SK-N-SH (cell line): ENCODE measurements around the gene C11orf42. TPM values are rescaled to one million over a fixed set of nuclear protein-coding genes. Genes with fewer than 3 reads are reported as not detected.

Experiments
- CTCF ChIA-PET: fragments of 300-600, 350-600 bp; formaldehyde crosslinking; extraction: SDS; loops from one replicate; lab custom pipeline; 2021; lab: Yijun Ruan, JAX
- POLR2A ChIA-PET: fragments of 350-600 bp; sonication (Branson Sonifier 250); formaldehyde crosslinking; extraction: SDS; loops from one replicate; lab custom pipeline; 2020; ENCODE audit warnings: antibody characterized with exemption, inconsistent platforms; lab: Yijun Ruan, JAX
- DNase-seq: peaks from one replicate; pipeline ENCODE4 v3.0.0; 2012
- H2AFZ ChIP-seq: fragments of 200-600 bp; sonication (generic); 2 replicates; pipeline ENCODE4 v1.8.1; 2016; ENCODE audit warnings: antibody characterized with exemption, mild to moderate bottlenecking, low read depth
- H3F3A ChIP-seq: fragments of 200-600 bp; sonication (generic); replicated peaks from 2 replicates; pipeline ENCODE3; 2016; ENCODE audit warnings: antibody characterized with exemption, mild to moderate bottlenecking; ENCODE audit not compliant: insufficient read depth
- H3K27ac ChIP-seq, 2 experiments: fragments of 200-500 bp in 1 of 2; fragments of 200-600 bp in 1 of 2; sonication (Bioruptor generic) in 1 of 2; sonication (generic), shearing (Covaris generic) in 1 of 2; 2 replicates each; pipeline versions ENCODE4 v1.5.1 to v1.6.1; 2014 to 2016; ENCODE audit warnings: low read depth in 2 of 2, inconsistent platforms in 1 of 2, low read length in 1 of 2, mild to moderate bottlenecking in 1 of 2, mixed read lengths in 1 of 2
- H3K27me3 ChIP-seq: fragments of 200-600 bp; sonication (generic), shearing (Covaris generic); 2 replicates; pipeline ENCODE4 v1.6.1; 2016; ENCODE audit warnings: mixed run types; ENCODE audit not compliant: insufficient read depth
- H3K36me3 ChIP-seq, 2 experiments: fragments of 200-500 bp in 1 of 2; fragments of 200-600 bp in 1 of 2; sonication (Bioruptor generic) in 1 of 2; sonication (generic) in 1 of 2; replicated peaks in 1 of 2; 2 replicates each; pipeline versions ENCODE3 to v1.5.1; 2014 to 2016; ENCODE audit warnings: low read length in 1 of 2, mild to moderate bottlenecking in 1 of 2; ENCODE audit not compliant: insufficient read depth in 2 of 2, control insufficient read depth in 1 of 2
- H3K4me1 ChIP-seq, 2 experiments: fragments of 200-500 bp in 1 of 2; fragments of 200-600 bp in 1 of 2; sonication (Bioruptor generic) in 1 of 2; sonication (generic), shearing (Covaris generic) in 1 of 2; 2 replicates each; pipeline versions ENCODE4 v1.5.1 to v1.6.1; 2014 to 2016; ENCODE audit warnings: low read depth in 1 of 2, low read length in 1 of 2, mixed run types in 1 of 2; ENCODE audit not compliant: insufficient read depth in 2 of 2, control insufficient read depth in 1 of 2
- H3K4me2 ChIP-seq: fragments of 200-600 bp; sonication (generic), shearing (Covaris generic); 2 replicates; pipeline ENCODE4 v1.6.1; 2017; ENCODE audit warnings: mixed run types
- H3K4me3 ChIP-seq, 2 experiments: fragments of 200-500 bp in 1 of 2; fragments of 200-600 bp in 1 of 2; sonication (Bioruptor generic) in 1 of 2; sonication (generic), shearing (Covaris generic) in 1 of 2; 2 replicates each; pipeline versions ENCODE4 v1.5.1 to v1.8.1; 2014 to 2016; ENCODE audit warnings: low read depth in 2 of 2, inconsistent platforms in 1 of 2, low read length in 1 of 2, mild to moderate bottlenecking in 1 of 2, mixed read lengths in 1 of 2, moderate library complexity in 1 of 2
- H3K79me2 ChIP-seq: fragments of 200-600 bp; sonication (generic); 2 replicates; pipeline ENCODE4 v1.8.1; 2017; ENCODE audit warnings: mild to moderate bottlenecking; ENCODE audit not compliant: insufficient read depth
- H3K9ac ChIP-seq: fragments of 200-600 bp; sonication (generic); 2 replicates; pipeline ENCODE4 v1.6.1; 2017; ENCODE audit warnings: mixed run types
- H3K9me2 ChIP-seq: fragments of 200-600 bp; sonication (generic); 2 replicates; pipeline ENCODE4 v1.6.1; 2017; ENCODE audit warnings: mixed run types
- H3K9me3 ChIP-seq: fragments of 200-600 bp; sonication (generic); 2 replicates; pipeline ENCODE4 v1.6.1; 2017; ENCODE audit warnings: mixed run types, mild to moderate bottlenecking, moderate library complexity
- H4K20me1 ChIP-seq: fragments of 200-600 bp; sonication (generic); 2 replicates; pipeline ENCODE4 v1.6.1; 2017; ENCODE audit warnings: mild to moderate bottlenecking, mixed run types; ENCODE audit not compliant: insufficient read depth
- FOXM1 ChIP-seq: IDR thresholded peaks from 2 replicates; pipeline ENCODE4 v1.4.0; 2012; ENCODE audit warnings: low read depth, mild to moderate bottlenecking
- GABPA ChIP-seq: IDR thresholded peaks from 2 replicates; pipeline ENCODE4 v1.4.0; 2012; ENCODE audit warnings: low read depth, mild to moderate bottlenecking
- IRF3 ChIP-seq: fragments of 150-350 bp; IDR thresholded peaks from 2 replicates; pipeline ENCODE4 v1.6.1; 2016; ENCODE audit warnings: mild to moderate bottlenecking, low read depth, low read length
- JUND ChIP-seq: IDR thresholded peaks from 2 replicates; pipeline ENCODE4 v1.4.0; 2012
- MAX ChIP-seq: IDR thresholded peaks from 2 replicates; pipeline ENCODE4 v1.4.0; 2012; ENCODE audit warnings: low read depth
- MEF2A ChIP-seq: IDR thresholded peaks from 2 replicates; pipeline ENCODE4 v1.4.0; 2012; ENCODE audit warnings: low read depth, borderline replicate concordance
- PBX3 ChIP-seq: IDR thresholded peaks from 2 replicates; pipeline ENCODE4; 2012
- POLR2AphosphoS5 ChIP-seq: IDR thresholded peaks from 2 replicates; pipeline ENCODE4 v1.6.1; 2012; ENCODE audit warnings: low read depth, low read length
- RFX5 ChIP-seq: IDR thresholded peaks from 2 replicates; pipeline ENCODE4 v1.6.1; 2012; ENCODE audit warnings: mild to moderate bottlenecking, improper control_type of control experiment, low read length
- SIN3A ChIP-seq: IDR thresholded peaks from 2 replicates; pipeline ENCODE4 v1.6.1; 2012; ENCODE audit warnings: low read depth, mild to moderate bottlenecking, low read length, moderate library complexity, borderline replicate concordance
- SMC3 ChIP-seq: IDR thresholded peaks from 2 replicates; pipeline ENCODE4 v1.6.1; 2012; ENCODE audit warnings: low read depth, low read length, improper control_type of control experiment
- TAF1 ChIP-seq: IDR thresholded peaks from 2 replicates; pipeline ENCODE4 v1.6.1; 2012; ENCODE audit warnings: low read depth, mild to moderate bottlenecking, low read length, moderate library complexity, borderline replicate concordance
- TCF12 ChIP-seq: IDR thresholded peaks from 2 replicates; pipeline ENCODE4 v1.4.0; 2012
- USF1 ChIP-seq: IDR thresholded peaks from 2 replicates; pipeline ENCODE4 v1.4.0; 2012; ENCODE audit warnings: low read depth, borderline replicate concordance
- WGBS: methylation state at CpG from one replicate; pipeline ENCODE4 v1.1.6; 2017; ENCODE audit warnings: low lambda C conversion rate; 5-methylcytosine and 5-hydroxymethylcytosine counted together
- polyA plus RNA-seq, 3 experiments: library from polyadenylated mRNA; depleted of rRNA; stranded (reverse); fragments of >200 nt; gene quantifications; 2 replicates each; pipeline ENCODE4 v1.2.3, GENCODE V29; 2012

C11orf42 gene
- polyA plus RNA-seq, 1 of the 3 experiments (the other 2 are of a cell fraction), result not detected

GRCh38 chr11:6214530-6214929 is 9.2 kb downstream of the C11orf42 start:
- CTCF ChIA-PET, result no interaction called here

GRCh38 chr11:6216501-6216900 is 11.1 kb downstream of the C11orf42 start:
- H4K20me1 ChIP-seq, result peaks cover 4% of the 10 kb centered on the region; the same call in 1 of the 2 replicates
- H3K9me2 ChIP-seq, result no peaks in the 10 kb centered on the region
- no peak overlapping the region for H3K4me3 ChIP-seq
- H3K79me2 ChIP-seq, result no peaks in the 10 kb centered on the region
- WGBS, result 91% methylated on average over 4 of the region's 4 CpGs
- no peak overlapping the region for H3K27ac ChIP-seq
- H3K4me2 ChIP-seq, result no peak overlapping the region
- TF ChIP-seq MAX (no peak), TCF12 (no peak), MEF2A (no peak)
- H3K27me3 ChIP-seq, result no peaks in the 10 kb centered on the region
- no peak overlapping the region for H3K9ac ChIP-seq
- ChIA-PET POLR2A (interaction anchor here (0.6 kb wide), 1 partner anchor 198 kb away, joined by 3 read pairs; no protein-coding TSS in a partner anchor), CTCF (interaction anchor here (0.7 to 1.0 kb wide), 2 partner anchors 12 to 163 kb away, joined by 3 read pairs; no protein-coding TSS in a partner anchor)
- no peak for DNase-seq
- no peaks in the 10 kb centered on the region for H3F3A ChIP-seq
- H3K4me1 ChIP-seq, result no peaks in the 10 kb centered on the region
- no peaks in the 10 kb centered on the region for H3K9me3 ChIP-seq
- H2AFZ ChIP-seq, result no peak overlapping the region
- peaks cover 32 to 82% of the 10 kb centered on the region in 2 experiments for H3K36me3 ChIP-seq

More at GRCh38 chr11:6214530-6214929, 9.2 kb downstream of the C11orf42 start:
- H3K27me3 ChIP-seq, result no peaks in the 10 kb centered on the region
- no peak overlapping the region for H3K27ac ChIP-seq
- H3K79me2 ChIP-seq, result no peaks in the 10 kb centered on the region
- DNase-seq, result no peak
- WGBS, result 97% methylated on average over 7 of the region's 10 CpGs
- no peaks in the 10 kb centered on the region for H3K4me1 ChIP-seq
- no peaks in the 10 kb centered on the region for H3F3A ChIP-seq
- TF ChIP-seq JUND (no peak), RFX5 (no peak), POLR2AphosphoS5 (no peak), SMC3 (no peak), TCF12 (no peak), MEF2A (no peak), PBX3 (no peak), TAF1 (no peak), SIN3A (no peak), IRF3 (no peak), GABPA (no peak), USF1 (no peak), FOXM1 (no peak)
- H2AFZ ChIP-seq, result no peak overlapping the region
- H3K4me2 ChIP-seq, result no peak overlapping the region
- peaks cover 4% of the 10 kb centered on the region; the same call in 1 of the 2 replicates for H4K20me1 ChIP-seq
- H3K9me3 ChIP-seq, result no peaks in the 10 kb centered on the region
- H3K4me3 ChIP-seq, result no peak overlapping the region
- H3K36me3 ChIP-seq, result peaks cover 24 to 79% of the 10 kb centered on the region in 2 experiments
- POLR2A ChIA-PET, result no interaction called here
- no peak overlapping the region for H3K9ac ChIP-seq
- H3K9me2 ChIP-seq, result no peaks in the 10 kb centered on the region
